SK-N-DZ (cell line): ENCODE measurements around the gene TACO1.

Source experiments
- DNase-seq: peaks from one replicate; pipeline ENCODE4 v3.0.0-alpha.2; 2015; ENCODE audit warnings: low spot score

Gene TACO1

DNA sequence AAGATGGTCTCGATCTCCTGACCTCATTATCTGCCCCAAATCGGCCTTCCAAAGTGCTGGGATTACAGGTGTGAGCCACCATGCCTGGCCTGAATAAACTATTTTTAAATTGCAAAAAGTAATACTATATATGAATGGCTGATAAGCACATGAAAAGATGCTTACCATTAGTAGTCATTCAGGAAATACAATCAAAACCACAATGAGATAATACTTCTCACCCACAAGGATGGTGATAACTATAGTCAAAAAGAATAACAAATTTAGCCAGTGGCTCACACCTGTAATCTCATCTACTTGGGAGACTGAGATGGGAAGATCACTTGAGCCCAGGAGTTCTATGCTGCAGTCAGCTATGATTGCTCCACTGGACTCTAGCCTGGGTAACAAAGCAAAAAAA lies 2.4 kb upstream of the TACO1 start:
- no peak for DNase-seq

DNA sequence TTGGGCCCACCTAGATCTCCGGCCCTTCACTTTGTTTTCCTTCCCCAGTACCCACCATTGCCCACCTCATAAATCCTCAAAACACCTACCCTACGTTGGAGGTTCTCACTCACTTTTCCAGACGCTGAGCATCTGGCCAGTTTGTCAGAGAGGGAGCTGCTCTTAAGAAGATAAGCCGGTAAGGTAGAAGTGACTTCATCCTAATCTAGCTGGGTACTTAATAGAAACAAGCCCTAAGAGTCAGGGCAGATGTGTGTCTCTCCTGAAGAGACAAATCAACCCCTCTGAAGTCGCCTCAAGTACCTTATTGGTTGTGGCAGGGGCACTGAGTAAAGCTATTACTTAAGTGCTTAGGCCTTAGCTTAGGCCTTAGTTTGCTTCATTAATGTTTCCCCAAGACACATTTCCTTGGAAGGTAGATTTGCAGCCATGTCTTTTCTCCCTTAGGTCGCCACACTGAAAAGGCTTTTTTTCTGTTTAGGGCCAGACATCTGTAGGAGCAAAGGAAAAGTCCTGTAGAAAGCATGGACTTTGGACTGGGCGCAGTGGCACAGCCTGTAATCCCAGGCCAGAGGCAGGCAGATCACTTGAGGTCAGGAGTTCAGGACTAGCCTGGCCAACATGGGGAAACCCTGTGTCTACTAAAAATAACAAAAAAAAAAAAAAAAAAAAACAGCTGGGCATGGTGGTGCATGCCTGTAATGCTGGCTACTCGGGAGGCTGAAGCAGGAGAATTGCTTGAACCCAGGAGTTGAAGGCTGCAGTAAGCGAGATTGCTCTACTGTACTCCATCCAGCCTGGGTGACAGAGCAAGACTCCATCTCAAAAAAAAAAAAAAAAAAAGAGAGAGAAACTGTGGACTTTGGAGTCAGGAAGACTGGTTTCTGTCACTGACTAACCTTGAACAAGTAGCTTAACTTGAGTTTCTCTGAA lies 1.0 kb downstream of the TACO1 start:
- DNase-seq, result no peak

GRCh38 chr17:63609816-63610573 lies 9.3 kb downstream of the TACO1 start:
- no peak for DNase-seq

DNA sequence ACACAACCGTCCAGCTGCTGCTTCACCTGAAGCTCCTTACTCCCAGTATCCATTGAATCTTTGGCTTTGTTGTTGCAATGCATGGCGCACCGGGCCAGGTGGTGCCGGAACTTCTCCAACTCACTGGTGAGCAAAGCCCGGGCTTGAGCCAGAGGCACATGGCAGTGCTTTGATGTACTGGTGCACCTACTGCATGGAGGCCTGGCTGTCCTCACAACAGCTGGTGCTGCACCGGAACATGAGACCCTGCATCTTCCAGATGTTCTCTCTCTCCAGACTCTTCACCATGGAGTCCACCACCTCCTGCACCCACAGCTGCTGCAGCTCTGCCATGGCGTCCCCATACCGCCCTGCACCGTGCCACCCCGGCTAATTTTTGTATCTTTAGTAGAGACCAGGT lies 10.2 kb downstream of the TACO1 start:
- no peak for DNase-seq

DNA sequence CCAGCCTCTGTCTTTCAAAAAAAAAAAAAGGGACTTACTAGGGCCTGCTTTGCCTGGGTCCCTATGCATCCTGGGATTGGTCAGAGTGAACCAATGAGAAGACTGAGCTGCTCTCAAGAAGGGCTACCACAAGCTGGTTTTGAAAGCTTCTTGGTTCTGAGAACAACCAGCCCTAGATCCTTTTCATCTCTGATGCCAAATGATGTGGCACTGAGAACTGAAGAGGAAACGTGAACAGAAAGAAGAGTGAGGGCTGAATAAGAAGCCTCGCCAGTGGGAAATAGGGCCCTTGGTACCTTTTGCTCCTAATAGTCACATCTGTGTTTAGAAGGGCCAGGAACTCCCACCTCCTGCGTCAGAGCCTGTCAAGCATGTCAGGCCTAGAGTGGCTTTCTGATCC lies 10.7 kb downstream of the TACO1 start:
- DNase-seq, result no peak

- DNase-seq, result no peak
These were observed 13.0 kb downstream of the TACO1 start for GRCh38 chr17:63613663-63614062.

- no peak for DNase-seq
These were observed 20.6 kb downstream of the TACO1 start for GRCh38 chr17:63621229-63621683.

- peak; percentile 100 for DNase-seq
These were observed 21.2 kb downstream of the TACO1 start, which contains the start of gene MAP3K3 for GRCh38 chr17:63621684-63622573. Gene MAP3K3, plus strand, starts transcription at chr17:63622417. Its CDS starts 343 bp downstream, at chr17:63622760.

GRCh38 chr17:63622574-63623390 lies 22.1 kb downstream of the TACO1 start:
- DNase-seq, result peak; percentile 67

- DNase-seq, result no peak
These were observed 23.3 kb downstream of the TACO1 start for GRCh38 chr17:63623786-63624530.

DNA sequence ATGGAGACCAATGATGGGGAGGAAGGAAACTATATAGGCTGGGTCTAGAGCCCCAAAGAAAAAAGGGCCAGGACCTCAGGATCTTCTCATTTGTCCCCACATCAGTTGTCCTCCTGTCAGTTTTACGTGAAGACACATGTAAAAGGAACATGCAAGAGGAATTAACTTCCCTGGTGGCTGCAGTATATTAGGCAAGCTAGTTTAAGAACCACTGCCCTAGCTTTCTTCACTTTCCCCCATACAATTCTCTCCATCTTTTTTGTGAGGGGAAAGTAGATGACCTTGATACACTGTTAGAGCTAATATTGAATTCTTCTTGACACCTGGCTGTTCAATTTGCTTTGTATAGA lies 23.8 kb downstream of the TACO1 start:
- DNase-seq, result no peak

- no peak for DNase-seq
These were observed 26.0 kb downstream of the TACO1 start for GRCh38 chr17:63626551-63627180.

- no peak for DNase-seq
These were observed 28.9 kb downstream of the TACO1 start for GRCh38 chr17:63629627-63630026.

GRCh38 chr17:63631062-63631461 lies 30.4 kb downstream of the TACO1 start:
- DNase-seq, result no peak

GRCh38 chr17:63631626-63632025 lies 30.9 kb downstream of the TACO1 start:
- DNase-seq, result no peak

DNA sequence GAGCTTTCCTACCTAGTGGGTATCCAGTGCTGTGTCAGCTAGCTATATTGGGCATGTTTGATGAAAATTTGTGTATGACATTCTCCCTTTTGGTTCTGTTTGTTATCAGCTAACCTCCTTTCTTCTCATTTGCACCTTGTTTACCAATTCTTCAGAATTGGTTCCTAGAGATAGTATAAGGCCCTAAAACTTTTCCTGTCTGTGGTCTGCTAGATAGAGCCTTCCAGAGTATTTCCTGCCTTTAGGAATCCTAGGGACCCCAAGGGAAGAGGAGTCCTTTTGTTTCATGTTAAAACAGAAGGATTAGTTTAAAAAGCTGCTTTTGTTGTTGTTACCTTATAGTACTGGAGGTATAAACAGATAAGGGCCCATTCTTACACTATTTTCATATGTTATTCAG lies 33.0 kb downstream of the TACO1 start:
- no peak for DNase-seq

- no peak for DNase-seq
These were observed 33.5 kb downstream of the TACO1 start for GRCh38 chr17:63634163-63634562.

GRCh38 chr17:63634816-63635215 lies 34.1 kb downstream of the TACO1 start:
- DNase-seq, result no peak

GRCh38 chr17:63635290-63635689 lies 34.6 kb downstream of the TACO1 start:
- DNase-seq, result no peak

- DNase-seq, result peak; percentile 60
These were observed 35.1 kb downstream of the TACO1 start for GRCh38 chr17:63635787-63636186.
